HG03103 (cell line): ENCODE measurements around the gene EXOC4.

ENCODE experiments used
- ATAC-seq: cut with Tn5 transposase; IDR thresholded peaks from one replicate; pipeline ENCODE4 v1.9.1; 2021; ENCODE audit warnings: low read depth; ENCODE audit not compliant: unreplicated experiment

Gene EXOC4

GRCh38 chr7:133843341-133843740, 590.5 kb downstream of the EXOC4 start:
- ATAC-seq: no peak

GRCh38 chr7:133845005-133845404, 592.1 kb downstream of the EXOC4 start:
- ATAC-seq: no peak

- no peak for ATAC-seq
Measured at GRCh38 chr7:133846203-133846945, 593.5 kb downstream of the EXOC4 start.

GRCh38 chr7:133850497-133851280, 597.8 kb downstream of the EXOC4 start:
- no peak for ATAC-seq

GRCh38 chr7:133851411-133851810, 598.5 kb downstream of the EXOC4 start:
- no peak for ATAC-seq

- peak; percentile 55 for ATAC-seq
Measured at GRCh38 chr7:133853706-133854276, 600.9 kb downstream of the EXOC4 start.

- ATAC-seq: no peak
Measured at GRCh38 chr7:133854739-133855138, 601.9 kb downstream of the EXOC4 start.

GRCh38 chr7:133857376-133858119, 604.7 kb downstream of the EXOC4 start:
- no peak for ATAC-seq

GRCh38 chr7:133858311-133858710, 605.4 kb downstream of the EXOC4 start:
- ATAC-seq: no peak

- ATAC-seq: no peak
Measured at GRCh38 chr7:133859231-133859630, 606.4 kb downstream of the EXOC4 start.

- ATAC-seq: no peak
Measured at GRCh38 chr7:133859871-133860450, 607.1 kb downstream of the EXOC4 start.

- ATAC-seq: no peak
Measured at GRCh38 chr7:133860628-133861335, 607.9 kb downstream of the EXOC4 start.

- no peak for ATAC-seq
Measured at GRCh38 chr7:133861876-133862275, 609.0 kb downstream of the EXOC4 start.

- ATAC-seq: no peak
Measured at GRCh38 chr7:133863362-133864061, 610.6 kb downstream of the EXOC4 start.

GRCh38 chr7:133869556-133869955, 616.7 kb downstream of the EXOC4 start:
- no peak for ATAC-seq

GRCh38 chr7:133871757-133872156, 618.9 kb downstream of the EXOC4 start:
- no peak for ATAC-seq

- ATAC-seq: no peak
Measured at GRCh38 chr7:133873187-133873586, 620.3 kb downstream of the EXOC4 start.

GRCh38 chr7:133873631-133874030, 620.8 kb downstream of the EXOC4 start:
- no peak for ATAC-seq

- no peak for ATAC-seq
Measured at GRCh38 chr7:133883591-133883990, 630.7 kb downstream of the EXOC4 start.
